Renal cortical epithelial cell (primary cell): ENCODE data around the gene PDE9A. TPM values are rescaled to one million over a fixed set of nuclear protein-coding genes. Genes with fewer than 3 reads are reported as not detected.
"Not testable (repeated sequence)": the region's sequence is repeated elsewhere in the genome, so short reads cannot be mapped to it uniquely, and the experiment has no call there.

Experiments used
- DNase-seq: peaks from one replicate; pipeline ENCODE4 v3.0.0-alpha.2; 2011; ENCODE audit warnings: low read depth
- total RNA-seq: library from RNA; depleted of rRNA; stranded (reverse); fragments of >200 nt; gene quantifications from 2 replicates; pipeline ENCODE4 v1.2.3, GENCODE V29; 2014

The PDE9A gene
- total RNA-seq, 1 donor from 2014 or later: 5.0 TPM

- no peak for DNase-seq
These were observed 51.9 kb downstream of the PDE9A start for GRCh38 chr21:42705346-42705745.

- no peak for DNase-seq
These were observed 52.4 kb downstream of the PDE9A start for GRCh38 chr21:42705746-42706374.

- DNase-seq: no peak
These were observed 53.3 kb downstream of the PDE9A start for GRCh38 chr21:42706765-42707164.

GRCh38 chr21:42707207-42707830 is 53.9 kb downstream of the PDE9A start:
- no peak for DNase-seq

GRCh38 chr21:42708107-42708506 is 54.7 kb downstream of the PDE9A start:
- DNase-seq: no peak

GRCh38 chr21:42708916-42709315 is 55.5 kb downstream of the PDE9A start:
- not testable (repeated sequence) for DNase-seq

GRCh38 chr21:42711667-42712066 is 58.2 kb downstream of the PDE9A start:
- DNase-seq: no peak

- DNase-seq: not testable (repeated sequence)
These were observed 62.0 kb downstream of the PDE9A start for GRCh38 chr21:42715427-42715826.

GRCh38 chr21:42716074-42716473 is 62.7 kb downstream of the PDE9A start:
- DNase-seq: no peak

- not testable (repeated sequence) for DNase-seq
These were observed 67.1 kb downstream of the PDE9A start for GRCh38 chr21:42720484-42720883.

GRCh38 chr21:42721341-42721824 is 68.0 kb downstream of the PDE9A start:
- DNase-seq: no peak

GRCh38 chr21:42722153-42722552 is 68.7 kb downstream of the PDE9A start:
- no peak for DNase-seq

- no peak for DNase-seq
These were observed 69.5 kb downstream of the PDE9A start for GRCh38 chr21:42722808-42723473.

- DNase-seq: peak; percentile 98
These were observed 71.0 kb downstream of the PDE9A start for GRCh38 chr21:42724226-42724920.

- DNase-seq: no peak
These were observed 72.1 kb downstream of the PDE9A start for GRCh38 chr21:42725416-42725930.

GRCh38 chr21:42731264-42732032 is 78.0 kb downstream of the PDE9A start:
- peak; percentile 62 for DNase-seq

GRCh38 chr21:42732033-42732410 is 78.6 kb downstream of the PDE9A start:
- no peak for DNase-seq

GRCh38 chr21:42733037-42733627 is 79.7 kb downstream of the PDE9A start:
- peak; percentile 78 for DNase-seq

GRCh38 chr21:42733874-42734273 is 80.5 kb downstream of the PDE9A start:
- no peak for DNase-seq

- peak; percentile 79 for DNase-seq
These were observed 81.0 kb downstream of the PDE9A start for GRCh38 chr21:42734323-42734971.
